Lower lobe of right lung (tissue), 2 donors: ENCODE measurements around the gene EFCAB11. TPM values are rescaled to one million over a fixed set of nuclear protein-coding genes. Genes with fewer than 3 reads are reported as not detected.

Experiments
- ATAC-seq, 2 donors: fragments of 200-7000 bp; cut with Tn5 transposase; one replicate each; pipeline ENCODE4 v1.9.1; 2020 to 2022; ENCODE audit warnings: mild to moderate bottlenecking in 2 of 2, moderate library complexity in 2 of 2
- DNase-seq: peaks from one replicate; pipeline ENCODE4 v3.0.0-alpha.2; 2020
- H3K27ac ChIP-seq: fragments of 200-600 bp; one replicate; pipeline ENCODE4 v1.8.0; 2022
- H3K27me3 ChIP-seq: fragments of 200-600 bp; one replicate; pipeline ENCODE4 v1.8.0; 2022; ENCODE audit warnings: low read depth
- H3K36me3 ChIP-seq: fragments of 200-600 bp; one replicate; pipeline ENCODE4 v1.8.0; 2022; ENCODE audit warnings: mild to moderate bottlenecking
- H3K4me1 ChIP-seq: fragments of 200-600 bp; one replicate; pipeline ENCODE4 v1.8.0; 2022
- H3K4me3 ChIP-seq: fragments of 200-600 bp; one replicate; pipeline ENCODE4 v1.8.0; 2022; ENCODE audit warnings: mild to moderate bottlenecking
- H3K9me3 ChIP-seq: fragments of 200-600 bp; one replicate; pipeline ENCODE4 v1.8.0; 2022
- CTCF ChIP-seq: fragments of 200-600 bp; IDR thresholded peaks from one replicate; pipeline ENCODE4 v1.8.0; 2022; ENCODE audit warnings: antibody characterized with exemption, mild to moderate bottlenecking
- intact Hi-C: fragments of 100-400 bp; cut with DNase I; formaldehyde crosslinking; loops from one replicate; pipeline ENCODE4 v1.11.0; 2022
- total RNA-seq: library from RNA; stranded (reverse); fragmentation: NEBNext Ultra II Directional; extraction: Animal tissue kit (Norgen Biotek cat#: 25700); gene quantifications from one replicate; pipeline ENCODE4 v1.2.1, GENCODE V29; 2021
- donor health status: DM: no; HTN: yes; CAD: no; lungs with severe emphysema.

EFCAB11 gene
- total RNA-seq, 1 donor from 2014 or later: 5.8 TPM

DNA sequence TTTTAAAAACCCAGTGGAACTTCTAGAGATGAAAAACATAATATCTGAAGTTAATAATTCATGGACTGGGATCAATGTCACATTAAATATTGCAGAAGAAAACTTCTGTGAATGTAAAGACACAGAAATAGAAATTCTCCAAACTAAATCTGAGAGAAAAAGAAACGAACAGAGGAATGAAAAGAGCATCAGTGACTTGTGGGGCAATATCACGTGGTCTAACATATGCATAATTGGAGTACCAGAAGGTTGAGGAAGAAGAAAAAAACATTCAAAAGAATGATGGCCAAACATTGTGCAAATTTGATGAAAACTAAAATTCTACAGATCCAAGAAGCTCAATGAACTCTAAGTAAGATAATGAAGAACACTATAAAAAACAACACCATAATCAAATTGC, 130.8 kb downstream of the EFCAB11 start:
- TF ChIP-seq CTCF: no peak
- Histone ChIP-seq H3K9me3 (peaks cover 3% of the 10 kb centered on the region), H3K27me3 (no peaks in the 10 kb centered on the region), H3K4me1 (no peaks in the 10 kb centered on the region), H3K36me3 (no peaks in the 10 kb centered on the region), H3K4me3 (no peak overlapping the region), H3K27ac (no peak overlapping the region)
- DNase-seq (no peak), ATAC-seq (no peak)
- intact Hi-C loops: no loop called here

DNA sequence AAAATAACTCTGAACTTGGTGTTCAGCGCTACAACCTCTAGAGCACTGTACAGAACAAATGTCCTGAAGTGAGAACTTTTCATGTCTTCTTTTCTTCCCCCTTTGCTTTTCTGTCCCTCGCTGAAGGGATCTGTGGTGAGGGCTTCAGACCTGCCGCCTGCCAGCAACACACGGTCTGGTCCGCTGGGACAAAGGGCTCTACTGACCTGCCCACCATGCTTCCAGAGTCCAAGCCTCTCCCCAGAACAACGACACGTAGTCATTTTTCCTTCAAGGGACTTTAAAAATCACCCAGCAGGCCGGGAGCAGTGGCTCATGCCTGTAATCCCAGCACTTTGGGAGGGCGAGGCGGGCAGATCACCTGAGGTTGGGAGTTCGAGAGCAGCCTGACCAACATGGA, 140.4 kb downstream of the EFCAB11 start:
- no peak for DNase-seq

DNA sequence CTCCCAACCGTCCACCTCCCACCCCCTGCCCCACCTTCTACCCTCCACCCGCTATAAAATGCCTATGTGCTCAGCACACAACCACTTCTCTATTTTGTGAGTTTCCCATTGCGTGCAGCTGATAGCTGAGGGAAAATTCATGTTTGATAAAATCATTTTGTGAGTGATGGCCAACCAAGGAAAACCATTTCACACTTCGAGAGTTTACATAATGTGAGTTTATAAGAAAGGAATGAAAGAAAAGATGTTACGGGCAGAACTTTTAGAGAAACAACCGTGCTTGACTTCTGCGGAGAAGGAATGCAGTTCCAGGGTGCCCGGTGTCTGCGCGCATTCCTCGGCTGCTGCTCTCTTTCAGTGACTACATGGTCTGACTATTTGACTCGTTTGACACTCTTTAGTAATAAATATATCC, 140.9 kb downstream of the EFCAB11 start:
- Histone ChIP-seq H3K4me1 (no peaks in the 10 kb centered on the region), H3K27ac (no peak overlapping the region), H3K9me3 (no peaks in the 10 kb centered on the region), H3K4me3 (no peak overlapping the region), H3K36me3 (no peaks in the 10 kb centered on the region), H3K27me3 (no peaks in the 10 kb centered on the region)
- no peak for TF ChIP-seq CTCF
- DNase-seq (no peak), ATAC-seq (peak in 1 of 2 donors; percentile 43)
- intact Hi-C loops: no loop called here

More for the DNA sequence above, 140.4 kb downstream of the EFCAB11 start:
- no peaks in the 10 kb centered on the region for H3K9me3 ChIP-seq
- intact Hi-C loops: no loop called here
- TF ChIP-seq CTCF: no peak
- no peak for ATAC-seq
- H3K27me3 ChIP-seq: no peaks in the 10 kb centered on the region
- no peak overlapping the region for H3K4me3 ChIP-seq
- no peak overlapping the region for H3K27ac ChIP-seq
- no peaks in the 10 kb centered on the region for H3K4me1 ChIP-seq
- H3K36me3 ChIP-seq: no peaks in the 10 kb centered on the region

DNA sequence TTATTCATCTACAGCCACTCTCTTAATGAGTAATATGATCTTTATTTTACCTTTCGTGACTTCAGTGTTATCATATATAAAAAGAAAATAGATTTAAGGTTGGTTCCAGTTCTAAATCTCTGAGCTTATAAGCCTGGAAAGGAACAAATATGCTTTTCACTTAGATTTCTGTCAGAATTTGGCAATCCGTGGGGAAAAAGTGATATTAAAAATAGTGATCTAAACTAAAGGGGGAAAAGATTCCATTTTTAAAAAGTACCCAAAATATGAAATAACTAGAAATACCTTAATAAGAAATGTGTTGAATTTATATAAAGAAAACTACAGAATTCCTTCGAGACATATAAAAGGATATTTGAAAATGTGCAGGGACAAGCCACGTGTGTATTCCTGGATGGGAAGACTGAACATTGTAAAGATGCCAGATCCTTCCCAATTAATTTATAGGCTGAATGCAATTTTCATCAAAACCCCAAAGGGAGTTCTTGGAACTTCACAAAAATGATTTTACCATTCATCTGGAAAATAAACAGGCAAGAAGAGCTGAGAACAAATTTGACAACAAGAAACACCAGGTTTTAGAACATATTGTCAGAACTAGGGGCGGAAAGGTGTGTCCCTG, 142.5 kb downstream of the EFCAB11 start:
- intact Hi-C loops: no loop called here
- ATAC-seq: no peak

DNA sequence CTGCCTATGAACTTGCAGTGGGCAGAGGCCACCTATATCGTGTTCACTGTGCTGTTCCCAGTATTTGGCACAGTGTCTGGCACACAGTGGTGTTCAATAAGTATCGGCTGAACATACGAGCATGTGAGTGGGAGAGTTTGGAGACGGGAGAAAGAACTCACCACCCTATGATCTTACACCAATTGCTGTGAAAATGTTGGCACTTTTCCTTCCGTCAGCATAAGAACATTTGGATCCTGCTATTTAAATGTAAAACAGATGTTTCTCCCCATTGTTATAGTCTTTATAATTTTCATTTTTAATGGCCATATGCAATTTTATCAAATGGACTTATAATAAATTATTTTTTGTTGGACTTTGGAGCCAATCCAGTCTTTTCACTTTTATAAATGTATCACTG, 144.4 kb downstream of the EFCAB11 start:
- no peak for DNase-seq
- intact Hi-C loops: no loop called here
- no peak overlapping the region for H3K4me3 ChIP-seq
- ATAC-seq: no peak
- TF ChIP-seq CTCF: no peak
- no peaks in the 10 kb centered on the region for H3K36me3 ChIP-seq
- no peaks in the 10 kb centered on the region for H3K4me1 ChIP-seq
- no peaks in the 10 kb centered on the region for H3K9me3 ChIP-seq
- no peaks in the 10 kb centered on the region for H3K27me3 ChIP-seq
- H3K27ac ChIP-seq: no peak overlapping the region

More for the DNA sequence above, 142.5 kb downstream of the EFCAB11 start:
- Histone ChIP-seq H3K4me3 (no peak overlapping the region), H3K27ac (no peak overlapping the region), H3K27me3 (no peaks in the 10 kb centered on the region), H3K36me3 (no peaks in the 10 kb centered on the region), H3K4me1 (no peaks in the 10 kb centered on the region), H3K9me3 (no peaks in the 10 kb centered on the region)
- no peak for TF ChIP-seq CTCF
- DNase-seq: no peak
